GM19452 (cell line): ENCODE results near the gene BBS2.

Experiments used
- ATAC-seq: cut with Tn5 transposase; IDR thresholded peaks from one replicate; pipeline ENCODE4 v1.9.1; 2021; ENCODE audit not compliant: unreplicated experiment

Gene BBS2

DNA sequence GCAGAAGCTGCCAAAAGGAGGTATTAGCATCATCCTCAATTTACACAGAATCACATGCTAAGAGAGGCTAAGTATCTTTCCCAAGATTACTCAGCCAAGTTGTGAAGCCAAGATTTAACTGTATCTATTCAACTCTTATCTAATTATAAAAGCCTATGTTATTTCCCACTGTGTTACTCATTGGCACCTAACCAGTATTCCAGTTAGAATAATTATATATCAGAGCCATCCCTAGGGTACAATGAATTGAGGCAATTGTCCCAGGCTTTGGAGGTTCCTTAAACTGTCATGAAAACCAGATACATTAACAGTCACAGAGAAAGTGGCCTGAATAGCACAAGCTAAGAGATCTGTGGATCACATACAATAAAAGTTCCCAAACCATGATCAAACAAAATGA, 83.6 kb downstream of the BBS2 start:
- ATAC-seq: no peak
